NCI-H1436 (cell line): ENCODE results near the gene FBXO2.
A peak's percentile ranks its signal among the peaks of the same experiment; 100 is the strongest.

Source experiments
- DNase-seq: peaks from one replicate; lab custom pipeline; 2025; lab: John Stamatoyannopoulos, UW

FBXO2 gene

DNA sequence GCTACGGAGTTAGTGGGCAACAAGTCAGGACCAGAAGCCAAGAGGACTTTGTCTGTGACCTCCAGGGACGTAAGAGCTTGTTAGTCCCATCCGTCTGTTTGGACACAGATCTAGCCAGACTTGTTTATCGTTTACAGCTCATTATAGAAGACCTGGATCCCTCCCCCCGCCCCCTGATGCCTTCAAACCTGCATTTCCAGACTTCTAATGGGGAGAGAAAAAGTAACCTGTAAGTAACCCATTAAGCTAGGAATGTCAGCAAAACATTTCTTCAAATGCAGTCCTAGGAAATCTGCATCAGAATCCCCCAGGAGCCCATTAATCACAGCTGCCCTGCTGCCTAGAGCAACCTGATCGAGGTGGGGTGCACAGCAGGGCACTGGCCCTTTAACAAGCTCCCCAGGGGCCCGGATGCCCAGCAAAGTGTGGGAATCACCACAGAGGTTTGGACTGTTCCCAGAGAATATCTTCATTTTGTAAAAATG, 28.1 kb upstream of the FBXO2 start:
- no peak for DNase-seq

DNA sequence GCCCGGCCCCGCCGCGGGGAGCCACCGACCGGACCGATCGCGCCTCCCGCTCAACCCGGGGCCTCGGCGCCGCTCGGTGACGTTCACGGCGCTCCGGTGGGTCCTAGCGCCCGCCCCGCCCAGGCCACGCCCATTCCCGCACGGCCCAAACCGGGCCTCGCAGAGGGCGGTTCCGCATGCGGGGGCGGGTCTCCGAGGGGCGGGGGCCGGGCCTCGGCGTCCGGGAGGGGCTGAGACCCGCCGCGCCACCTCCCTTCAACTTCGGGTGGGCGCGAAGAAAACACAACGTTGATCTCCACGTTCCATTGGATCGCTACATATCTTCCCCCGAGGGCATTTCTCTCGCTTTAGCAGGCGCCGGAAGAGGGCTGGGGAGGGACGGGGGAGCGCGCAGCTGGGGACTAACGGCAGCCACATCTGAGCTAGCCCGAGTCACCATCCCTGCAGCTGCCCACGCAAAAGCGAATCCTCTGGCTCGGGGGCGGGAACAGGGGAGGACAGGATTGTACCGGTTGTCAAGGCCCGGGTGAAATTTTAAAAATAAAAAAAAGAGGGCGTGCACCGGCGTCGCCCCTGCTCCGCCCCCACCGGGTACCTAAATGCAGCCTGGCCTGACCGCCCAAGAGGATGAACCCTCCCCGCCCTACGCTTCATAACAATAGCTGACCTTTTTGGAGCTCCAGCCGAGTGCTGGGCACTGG, 27.0 kb upstream of the FBXO2 start, which contains the start of gene MAD2L2:
Gene MAD2L2 (minus strand): TSS at position 78 of the 701 bp plus-strand sequence. CDS start 547 bp downstream, outside the sequence.
- DNase-seq: peak; percentile 83

DNA sequence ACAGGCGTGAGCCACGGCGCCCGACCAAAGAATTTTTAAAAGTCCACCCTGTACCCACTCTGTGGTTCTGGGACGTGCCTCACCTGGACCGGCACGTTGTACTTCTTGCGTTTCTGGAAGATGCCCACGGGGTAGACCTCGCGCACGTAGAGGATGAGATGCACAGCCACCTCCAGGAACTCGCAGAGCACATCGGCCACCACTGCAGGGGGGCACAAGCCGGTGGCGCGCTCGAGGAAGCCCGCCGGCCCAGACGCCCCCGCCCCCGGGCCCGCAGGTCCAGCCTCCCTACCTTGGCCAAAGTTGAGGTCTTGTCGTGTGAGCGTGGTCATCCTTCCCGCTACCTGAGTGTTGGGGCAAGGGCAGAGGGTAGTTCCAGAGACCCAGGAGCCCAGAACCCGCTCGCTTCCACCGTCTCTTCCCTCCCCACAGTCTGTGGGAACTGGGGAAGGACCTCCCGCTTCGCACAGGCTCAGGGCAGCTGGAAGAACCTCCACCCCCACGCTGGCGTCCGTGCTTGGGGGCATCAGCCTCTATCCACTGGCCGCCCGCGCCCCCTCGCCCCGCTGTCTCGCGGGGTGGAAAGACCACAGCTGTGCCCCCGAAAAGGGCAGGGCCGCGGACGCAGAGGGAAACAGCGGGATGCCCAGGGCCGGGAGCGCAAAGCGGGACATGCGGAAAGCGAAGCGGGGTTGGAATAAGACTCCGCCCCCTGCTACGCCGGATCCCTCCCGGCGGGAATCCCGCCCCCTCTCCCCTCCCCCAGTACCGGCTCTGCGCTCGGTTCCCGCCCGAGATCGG, 26.2 kb upstream of the FBXO2 start:
- no peak for DNase-seq

DNA sequence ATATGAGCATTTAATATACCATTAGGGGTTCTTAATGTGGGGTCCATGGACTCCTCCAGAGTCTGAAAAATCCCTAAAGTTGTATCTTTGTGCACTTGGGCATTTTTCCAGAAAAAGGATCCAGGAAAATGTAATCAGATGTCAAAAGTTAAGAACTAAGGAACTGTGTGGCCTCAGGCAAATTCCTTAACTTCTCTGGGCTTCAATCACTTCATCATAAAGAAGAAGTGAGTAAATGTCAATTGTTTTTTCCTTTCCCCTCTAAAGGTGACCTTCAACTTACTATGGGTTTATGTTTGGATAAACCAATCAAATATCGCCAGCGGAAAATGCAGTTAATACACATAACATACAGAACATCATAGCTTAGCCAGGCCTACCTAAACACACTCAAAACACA, 24.2 kb upstream of the FBXO2 start:
- DNase-seq: no peak

DNA sequence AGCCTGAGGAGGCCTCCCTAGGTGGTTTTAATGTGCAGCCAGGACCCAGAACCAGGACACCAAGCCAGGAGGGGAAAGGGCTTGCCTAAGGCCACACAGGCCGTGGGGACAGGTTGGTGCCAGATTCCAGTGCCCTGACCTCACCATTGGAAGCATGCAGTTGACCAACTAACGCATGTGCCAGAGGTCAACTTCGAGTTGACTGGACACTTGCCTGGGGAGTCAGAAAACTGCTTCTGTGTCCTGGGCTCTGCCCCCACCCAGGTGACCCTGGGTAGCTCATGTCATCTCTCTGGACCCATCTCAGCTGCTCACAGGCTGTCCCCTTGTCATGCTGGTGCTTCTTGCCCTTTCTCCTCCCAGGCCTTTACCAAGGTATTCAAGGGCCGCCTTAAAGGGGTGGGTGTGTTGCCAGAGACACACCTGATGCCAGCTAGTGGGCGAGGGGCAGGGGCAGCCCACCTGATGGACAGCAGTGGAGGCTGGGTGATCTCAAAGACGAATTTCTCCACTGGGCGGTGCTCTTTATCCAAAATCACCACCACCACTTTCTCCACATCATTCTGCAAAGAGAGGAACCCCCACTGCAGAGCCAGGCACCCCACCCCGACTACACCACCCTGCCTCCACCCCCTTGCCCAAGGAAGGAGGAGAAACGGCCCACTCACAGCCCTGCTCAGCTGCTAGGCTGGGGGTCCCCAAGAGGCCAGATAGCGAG, 22.3 kb upstream of the FBXO2 start:
- no peak for DNase-seq

DNA sequence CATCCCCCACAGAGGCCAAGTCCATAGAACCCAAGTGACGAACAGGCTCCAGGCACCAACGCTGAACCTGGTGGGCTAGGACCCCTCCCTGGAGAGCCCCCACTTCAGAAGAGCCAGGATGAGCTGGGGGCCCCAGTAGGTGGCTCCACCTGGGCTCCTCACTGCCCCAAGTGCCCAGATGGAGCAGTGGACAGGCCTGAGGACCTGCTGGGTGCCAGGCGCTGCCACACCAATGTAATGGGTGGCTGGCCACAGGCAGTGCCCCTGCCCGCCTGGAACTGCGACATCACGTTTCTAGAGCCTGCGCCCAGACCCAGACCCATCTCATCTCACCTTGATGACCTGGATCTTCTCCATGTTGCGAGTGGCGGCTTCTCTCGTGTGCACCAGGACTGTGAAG, 21.1 kb upstream of the FBXO2 start:
- DNase-seq: no peak

DNA sequence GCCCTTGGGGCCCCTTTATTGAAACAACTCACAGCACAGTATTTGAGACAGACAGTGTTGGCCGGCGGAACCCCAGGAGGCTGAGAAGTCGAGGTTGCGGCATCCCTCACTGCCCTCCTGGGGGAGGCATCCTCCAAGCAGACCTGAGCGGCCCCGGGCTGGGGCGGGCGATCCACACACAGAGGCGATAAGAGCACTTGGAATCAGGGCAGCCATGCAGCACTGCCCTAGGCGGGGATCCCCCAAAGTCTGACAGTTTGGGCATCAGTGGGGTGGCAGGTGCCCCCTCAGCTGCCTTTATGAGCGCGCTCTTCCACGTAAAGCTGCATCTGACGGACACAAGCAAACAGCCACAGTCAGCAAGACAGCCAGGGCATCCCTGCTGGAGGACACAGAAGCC, 20.3 kb upstream of the FBXO2 start:
- DNase-seq: no peak

DNA sequence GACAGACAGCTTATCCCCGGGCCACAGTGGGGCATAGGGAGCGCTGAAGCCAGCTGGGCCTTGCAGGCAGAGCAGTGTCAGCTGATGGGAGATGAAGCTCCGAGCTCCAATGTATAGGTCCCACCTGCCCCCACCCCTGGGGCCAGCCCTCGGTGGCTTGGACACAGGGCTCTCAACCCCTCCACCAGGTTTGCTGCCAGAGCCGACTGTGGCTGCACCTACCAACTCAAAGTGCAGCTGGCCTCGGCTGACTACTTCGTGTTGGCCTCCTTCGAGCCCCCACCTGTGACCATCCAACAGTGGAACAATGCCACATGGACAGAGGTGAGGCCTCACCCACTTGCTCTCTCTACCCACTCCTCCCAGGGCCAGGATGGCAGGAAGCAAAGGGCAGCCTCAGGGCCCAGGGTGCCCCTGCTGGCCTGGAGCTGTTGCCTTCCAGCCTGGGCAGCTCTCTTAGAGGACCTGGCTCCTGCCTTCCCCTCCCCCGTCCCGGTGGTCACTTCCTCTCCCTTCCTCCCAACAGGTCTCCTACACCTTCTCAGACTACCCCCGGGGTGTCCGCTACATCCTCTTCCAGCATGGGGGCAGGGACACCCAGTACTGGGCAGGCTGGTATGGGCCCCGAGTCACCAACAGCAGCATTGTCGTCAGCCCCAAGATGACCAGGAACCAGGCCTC, 19.0 kb upstream of the FBXO2 start:
- no peak for DNase-seq

DNA sequence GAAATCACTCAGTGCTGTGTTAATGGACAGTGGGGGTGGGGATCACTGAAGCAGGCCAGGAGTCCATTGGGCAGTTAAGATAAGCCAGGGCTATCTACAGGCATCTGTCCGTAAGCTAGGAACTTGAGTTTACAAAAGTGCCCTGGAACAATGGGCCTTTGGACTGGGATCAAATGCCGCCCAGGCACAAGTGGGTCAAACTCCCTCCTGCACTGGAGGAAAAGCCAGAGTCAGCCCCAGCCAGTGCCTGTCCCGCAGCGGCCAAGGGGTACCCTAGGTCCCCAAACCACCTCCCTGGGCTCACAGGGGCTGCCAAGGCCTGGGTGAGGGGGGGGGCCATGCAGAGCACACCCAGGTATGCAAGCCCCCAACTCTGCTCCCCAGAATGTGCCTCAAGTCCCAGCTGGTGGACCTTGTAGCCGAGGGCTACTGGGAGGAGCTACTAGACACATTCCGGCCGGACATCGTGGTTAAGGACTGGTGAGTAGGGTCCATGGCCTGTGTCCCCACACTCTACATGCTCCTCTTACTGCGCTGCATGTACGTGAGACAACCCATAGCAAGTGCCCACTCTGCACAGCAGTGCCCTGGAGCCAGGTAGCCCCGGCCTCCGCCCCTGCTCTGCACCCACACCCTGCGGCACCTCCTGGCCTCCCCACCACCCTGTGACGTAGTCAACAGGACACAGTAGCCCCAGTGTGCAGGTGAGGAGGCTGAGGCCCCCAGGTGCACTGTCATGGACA, 17.5 kb upstream of the FBXO2 start:
- no peak for DNase-seq

DNA sequence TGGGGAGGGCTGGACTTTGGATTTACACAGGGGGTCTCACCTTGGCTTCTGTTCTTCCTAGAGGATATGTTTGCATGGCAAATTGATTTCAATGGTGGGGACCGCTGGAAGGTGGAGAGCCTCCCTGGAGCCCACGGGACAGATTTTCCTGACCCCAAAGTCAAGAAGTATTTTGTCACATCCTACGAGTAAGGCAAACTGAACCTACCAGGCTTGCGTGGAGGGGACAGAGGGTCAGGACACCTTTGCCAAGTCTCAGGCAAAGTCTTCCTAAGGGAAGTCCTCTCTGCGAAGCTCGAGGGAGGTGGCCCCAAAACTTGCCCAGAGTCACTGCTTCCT, 16.9 kb upstream of the FBXO2 start:
- DNase-seq: no peak

DNA sequence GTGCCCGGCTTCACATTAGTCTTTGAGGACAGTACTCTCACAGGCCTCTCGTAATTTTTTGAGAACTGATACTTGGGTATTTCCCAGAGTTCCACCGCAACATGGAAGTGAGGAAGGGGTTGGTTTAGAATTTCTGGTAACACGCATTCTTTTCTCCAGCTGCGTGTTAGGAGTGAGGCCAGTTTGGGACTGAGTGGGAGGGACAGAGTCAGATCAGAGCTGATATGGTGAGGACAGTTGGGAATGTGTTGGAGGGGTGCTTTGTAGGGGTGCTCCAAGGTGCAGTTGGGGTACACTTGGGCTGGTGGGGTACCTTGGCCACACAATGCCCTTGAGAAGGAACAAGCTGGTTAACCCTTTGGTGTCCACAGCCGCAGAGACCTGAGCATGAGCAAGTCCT, 16.5 kb upstream of the FBXO2 start:
- DNase-seq: no peak

DNA sequence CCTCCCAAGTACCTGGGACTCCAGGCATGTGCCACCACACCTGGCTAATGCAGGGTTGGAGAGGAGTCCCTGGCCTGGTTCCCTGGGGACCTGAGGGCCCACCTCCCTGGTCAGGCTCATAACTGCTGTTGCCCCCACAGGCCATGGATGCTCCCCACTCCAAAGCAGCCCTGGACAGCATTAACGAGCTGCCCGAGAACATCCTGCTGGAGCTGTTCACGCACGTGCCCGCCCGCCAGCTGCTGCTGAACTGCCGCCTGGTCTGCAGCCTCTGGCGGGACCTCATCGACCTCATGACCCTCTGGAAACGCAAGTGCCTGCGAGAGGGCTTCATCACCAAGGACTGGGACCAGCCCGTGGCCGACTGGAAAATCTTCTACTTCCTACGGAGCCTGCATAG, 14.3 kb upstream of the FBXO2 start:
- DNase-seq: no peak

DNA sequence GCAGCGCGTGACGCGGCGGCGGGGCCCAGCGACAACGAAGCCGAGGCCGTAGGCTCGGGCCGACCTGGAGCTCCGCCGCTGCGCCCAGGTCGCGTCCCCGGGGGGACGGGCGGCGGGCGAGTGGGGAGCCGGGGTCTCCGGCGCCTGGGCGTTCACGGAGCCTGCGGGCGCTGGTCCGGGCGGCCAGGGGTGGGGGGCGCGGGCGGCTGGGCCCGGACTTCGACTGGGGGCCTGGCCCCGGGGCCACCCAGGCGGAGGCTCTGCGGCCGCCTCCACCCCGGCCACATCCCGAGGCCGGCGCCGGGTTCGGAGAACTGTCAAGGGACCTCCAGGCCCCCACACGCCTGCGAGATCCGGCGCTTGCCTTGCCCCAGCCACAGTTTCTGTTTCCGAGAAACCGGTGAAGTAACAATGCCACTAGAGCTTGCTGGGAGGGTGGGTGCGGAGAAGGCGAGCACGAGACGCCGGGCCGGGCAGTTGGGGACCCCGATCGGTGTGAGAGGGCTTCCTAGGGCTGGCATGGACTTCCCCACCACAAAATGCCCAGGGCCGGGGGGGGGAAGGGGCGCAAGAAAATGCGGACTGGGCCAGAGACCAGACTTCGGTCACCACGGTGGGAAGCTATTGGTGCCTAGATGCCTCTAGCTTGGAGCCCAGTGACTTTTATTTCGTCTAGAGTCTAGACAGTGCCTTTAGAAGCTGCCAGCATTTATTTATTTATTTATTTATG, 10.3 kb upstream of the FBXO2 start:
- DNase-seq: no peak

DNA sequence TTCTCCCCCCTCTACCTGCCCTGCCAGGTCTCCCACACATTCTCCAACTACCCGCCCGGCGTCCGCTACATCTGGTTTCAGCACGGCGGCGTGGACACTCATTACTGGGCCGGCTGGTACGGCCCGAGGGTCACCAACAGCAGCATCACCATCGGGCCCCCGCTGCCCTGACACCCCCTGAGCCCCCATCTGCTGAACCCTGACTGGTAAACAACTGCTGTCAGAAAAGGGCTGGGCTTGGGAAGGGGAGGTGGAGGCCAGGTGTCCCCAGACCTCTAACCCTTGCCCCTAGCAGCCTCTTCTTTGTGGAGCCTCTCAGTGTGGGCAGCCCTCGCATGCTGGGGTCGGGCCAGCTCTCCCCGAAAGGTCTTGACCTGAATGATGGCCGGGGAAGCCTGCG, 6.9 kb upstream of the FBXO2 start:
- DNase-seq: no peak

DNA sequence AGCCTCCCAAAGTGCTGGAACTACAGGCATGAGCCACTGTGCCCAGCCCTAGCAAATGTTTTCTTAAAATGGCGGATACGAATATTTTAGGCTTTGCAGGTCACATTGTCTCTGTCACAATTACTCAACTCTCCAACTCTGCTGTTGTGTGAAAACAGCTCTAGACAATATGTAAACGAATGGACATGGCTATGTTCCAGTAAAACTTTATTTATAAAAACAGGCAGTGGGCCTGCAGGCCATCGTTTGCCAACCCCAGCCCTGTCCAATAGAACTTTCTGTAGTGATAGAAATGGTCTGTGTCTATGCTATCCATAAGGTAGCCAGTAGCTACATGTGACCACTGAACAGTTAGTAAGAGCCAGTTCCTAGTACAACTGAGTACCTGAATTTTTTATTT, 5.5 kb upstream of the FBXO2 start:
- no peak for DNase-seq

DNA sequence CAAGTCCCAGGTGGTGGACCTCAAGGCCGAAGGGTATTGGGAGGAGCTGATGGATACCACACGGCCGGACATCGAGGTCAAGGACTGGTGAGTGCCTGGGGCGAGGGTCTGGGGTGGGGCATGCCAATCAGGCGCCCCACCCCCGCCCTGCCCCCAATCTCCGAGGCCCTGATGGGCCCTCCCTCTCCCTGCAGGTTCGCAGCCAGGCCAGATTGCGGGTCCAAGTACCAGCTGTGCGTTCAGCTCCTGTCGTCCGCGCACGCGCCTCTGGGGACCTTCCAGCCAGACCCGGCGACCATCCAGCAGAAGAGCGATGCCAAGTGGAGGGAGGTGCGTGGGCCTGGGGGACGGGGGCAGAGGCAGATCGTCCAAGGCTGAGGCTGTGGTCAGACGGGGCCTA, 4.3 kb upstream of the FBXO2 start:
- DNase-seq: no peak

DNA sequence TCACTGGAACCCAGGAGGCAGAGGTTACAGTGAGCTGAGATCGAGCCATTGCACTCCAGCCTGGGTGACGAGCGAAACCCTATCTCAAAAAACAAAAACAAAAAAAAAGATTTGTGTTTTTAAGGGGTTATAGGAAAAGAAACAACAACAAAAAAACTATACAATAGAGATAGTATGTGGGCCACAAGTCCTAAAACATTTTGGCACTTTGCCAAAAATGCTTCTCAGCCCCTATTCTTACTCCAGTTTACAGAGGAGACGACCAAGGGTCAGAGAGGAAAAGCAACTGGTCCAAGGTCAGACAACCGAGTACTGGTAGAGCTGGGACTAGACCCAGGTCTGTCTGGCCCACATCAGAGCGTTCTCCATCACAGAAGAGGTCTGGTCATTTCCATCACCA, 3.4 kb upstream of the FBXO2 start:
- DNase-seq: no peak

DNA sequence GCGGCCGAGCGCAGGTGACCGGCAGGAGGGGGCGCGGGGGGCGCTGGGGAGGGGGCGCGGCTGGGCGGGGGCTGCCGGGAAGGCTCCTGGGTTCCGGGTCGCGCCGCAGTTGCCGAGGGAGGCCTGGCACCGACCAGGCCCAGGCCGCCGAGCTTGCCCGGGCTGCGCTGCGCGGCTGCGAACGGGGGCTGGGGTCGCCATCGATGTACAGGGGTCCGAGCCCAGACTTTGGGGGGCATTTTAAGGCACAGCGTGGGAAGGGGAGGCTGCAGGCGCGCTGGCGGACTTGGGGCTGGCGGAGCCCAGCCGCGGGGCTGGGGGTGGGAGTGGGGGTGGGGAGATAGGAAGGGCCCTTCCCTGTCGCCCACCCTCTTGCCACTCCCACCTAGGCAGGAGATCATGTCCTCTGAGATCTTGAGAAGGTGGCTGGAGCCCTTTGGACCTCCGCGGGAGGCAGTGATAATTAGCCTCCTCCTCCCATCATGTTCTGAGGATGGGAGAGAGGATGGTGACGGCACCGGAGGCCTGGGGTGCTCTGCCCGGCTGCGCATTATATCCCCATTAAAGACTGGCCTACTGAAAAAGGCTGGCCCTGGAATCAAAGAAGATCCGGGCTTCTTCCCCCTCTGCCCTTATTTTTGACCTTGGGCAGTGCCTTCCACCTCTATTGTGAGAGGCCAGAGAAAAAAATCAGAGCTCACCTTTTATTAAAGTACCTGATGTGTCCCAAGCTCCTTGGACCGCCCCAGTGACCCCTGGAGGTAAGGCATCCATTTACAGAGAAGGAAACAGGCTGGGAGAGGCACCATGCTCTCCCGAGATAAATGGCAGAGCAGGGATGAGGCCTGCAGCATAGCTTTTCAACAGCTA, 945 bp upstream of the FBXO2 start:
- no peak for DNase-seq

DNA sequence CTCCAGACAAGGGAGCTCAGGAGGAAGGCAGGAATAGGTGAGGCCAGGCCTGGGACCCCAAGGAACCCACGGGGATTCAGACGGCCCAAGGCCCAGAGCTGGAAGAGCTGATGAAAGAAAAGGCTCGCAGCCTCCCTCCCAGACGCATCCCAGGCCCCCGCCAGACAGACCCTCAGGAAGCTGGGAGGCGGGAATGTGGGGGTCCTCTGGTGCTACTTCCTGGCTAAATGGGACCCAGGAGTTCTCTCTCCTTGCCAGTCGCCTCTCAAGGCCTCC, 430 bp downstream of the FBXO2 start:
- no peak for DNase-seq
